CD14-positive monocyte (primary cell): ENCODE results near the gene MIPOL1. TPM values are rescaled to one million over a fixed set of nuclear protein-coding genes. Genes with fewer than 3 reads are reported as not detected.

Experiments
- DNase-seq, 3 donors: peaks; one replicate each; pipeline ENCODE4 v3.0.0-alpha.2; 2011 to 2022
- H2AFZ ChIP-seq: 2 replicates; pipeline ENCODE4 v1.6.0; 2012; ENCODE audit warnings: mild to moderate bottlenecking, low read depth, low read length, inconsistent platforms; ENCODE audit not compliant: insufficient read depth, poor library complexity, severe bottlenecking
- H3K27ac ChIP-seq, 2 donors: 1 replicate in 1 of 2; 2 replicates in 1 of 2; pipeline ENCODE4 v1.5.1; 2012 to 2013; ENCODE audit warnings: low read length in 2 of 2, control low read depth in 1 of 2, inconsistent platforms in 1 of 2, low read depth in 1 of 2, mild to moderate bottlenecking in 1 of 2
- H3K27me3 ChIP-seq, 2 donors: one replicate each; pipeline versions ENCODE4 v1.6.0 to v1.6.1; 2011 to 2013; ENCODE audit warnings: low read length in 2 of 2; ENCODE audit not compliant: control insufficient read depth in 2 of 2, insufficient read depth in 2 of 2
- H3K36me3 ChIP-seq, 2 donors: replicated peaks in 1 of 2; 1 replicate in 1 of 2; 2 replicates in 1 of 2; pipeline versions ENCODE4 v1.5.1 to v1.6.1; 2012 to 2013; ENCODE audit warnings: low read length in 2 of 2, control low read depth in 1 of 2, inconsistent platforms in 1 of 2, mild to moderate bottlenecking in 1 of 2; ENCODE audit not compliant: insufficient read depth in 2 of 2, control insufficient read depth in 1 of 2
- H3K4me1 ChIP-seq, 2 donors: 1 replicate in 1 of 2; 2 replicates in 1 of 2; pipeline versions ENCODE4 v1.5.1 to v1.6.1; 2012 to 2013; ENCODE audit warnings: low read length in 2 of 2, control low read depth in 1 of 2, inconsistent platforms in 1 of 2, mild to moderate bottlenecking in 1 of 2, moderate library complexity in 1 of 2; ENCODE audit not compliant: insufficient read depth in 2 of 2, control insufficient read depth in 1 of 2
- H3K4me2 ChIP-seq: replicated peaks from 2 replicates; pipeline ENCODE3; 2012; ENCODE audit warnings: low read length, moderate library complexity, mild to moderate bottlenecking; ENCODE audit not compliant: poor library complexity, severe bottlenecking; ENCODE audit errors: extremely low read depth
- H3K4me3 ChIP-seq, 3 experiments: fragments of 200-600 bp in 1 of 3; sonication (generic) in 1 of 3; replicated peaks in 1 of 3; 1 replicate in 2 of 3; 2 replicates in 1 of 3; pipeline ENCODE4 v1.5.1; 2011 to 2013; ENCODE audit warnings: low read length in 3 of 3, mild to moderate bottlenecking in 3 of 3, control low read depth in 2 of 3, low read depth in 2 of 3, inconsistent platforms in 1 of 3, moderate library complexity in 1 of 3
- H3K79me2 ChIP-seq: 2 replicates; pipeline ENCODE4 v1.6.0; 2012; ENCODE audit warnings: mild to moderate bottlenecking, control low read depth, inconsistent platforms, low read length, moderate library complexity; ENCODE audit not compliant: insufficient read depth
- H3K9ac ChIP-seq: 2 replicates; pipeline ENCODE4 v1.6.0; 2017; ENCODE audit warnings: low read length, mild to moderate bottlenecking; ENCODE audit not compliant: insufficient read depth, poor library complexity, severe bottlenecking
- H3K9me3 ChIP-seq, 2 donors: replicated peaks in 1 of 2; 1 replicate in 1 of 2; 2 replicates in 1 of 2; pipeline versions ENCODE4 v1.5.1 to v1.6.1; 2012 to 2013; ENCODE audit warnings: low read length in 2 of 2, control low read depth in 1 of 2; ENCODE audit not compliant: control insufficient read depth in 1 of 2, insufficient read depth in 1 of 2
- H4K20me1 ChIP-seq: 2 replicates; pipeline ENCODE4 v1.6.0; 2012; ENCODE audit warnings: mild to moderate bottlenecking, low read length, control low read depth, moderate library complexity; ENCODE audit not compliant: insufficient read depth
- H3K27ac Mint-ChIP-seq, 7 donors: one replicate each; pipeline ENCODE4 v1.8.0; 2020; ENCODE audit warnings: mild to moderate bottlenecking in 7 of 7, mixed read lengths in 7 of 7, moderate library complexity in 6 of 7, inconsistent platforms in 2 of 7
- H3K27me3 Mint-ChIP-seq, 3 donors: one replicate each; pipeline ENCODE4 v1.8.0; 2021 to 2022; ENCODE audit warnings: low read depth in 3 of 3, mild to moderate bottlenecking in 3 of 3, mixed read lengths in 3 of 3, moderate library complexity in 3 of 3, inconsistent platforms in 1 of 3
- H3K36me3 Mint-ChIP-seq, 2 donors: one replicate each; pipeline ENCODE4 v1.8.0; 2020; ENCODE audit warnings: mixed read lengths in 2 of 2, inconsistent platforms in 1 of 2, mild to moderate bottlenecking in 1 of 2
- H3K4me1 Mint-ChIP-seq: one replicate; pipeline ENCODE4 v1.8.0; 2020; ENCODE audit warnings: mild to moderate bottlenecking, mixed read lengths
- H3K4me3 Mint-ChIP-seq, 2 donors: one replicate each; pipeline ENCODE4 v1.8.0; 2020; ENCODE audit warnings: mild to moderate bottlenecking in 2 of 2, mixed read lengths in 2 of 2, moderate library complexity in 1 of 2
- H3K9me3 Mint-ChIP-seq, 7 donors: one replicate each; pipeline ENCODE4 v1.8.0; 2020 to 2022; ENCODE audit warnings: mixed read lengths in 7 of 7, mild to moderate bottlenecking in 6 of 7, moderate library complexity in 6 of 7, inconsistent platforms in 2 of 7
- WGBS: methylation state at CpG from one replicate; pipeline ENCODE4 v1.1.5; 2013; ENCODE audit warnings: missing lambda C conversion rate; ENCODE audit not compliant: insufficient coverage; 5-methylcytosine and 5-hydroxymethylcytosine counted together
- intact Hi-C, 2 donors: fragments of 100-400 bp; cut with micrococcal nuclease; formaldehyde crosslinking; loops; one replicate each; pipeline versions ENCODE4 v1.15.0 to v1.15.1; 2023
- polyA plus RNA-seq, 3 donors: library from polyadenylated mRNA; depleted of rRNA in 1 of 3; unstranded in 2 of 3; stranded (reverse) in 1 of 3; fragments of 300-500 nt in 2 of 3; fragments of >200 nt in 1 of 3; fragmentation: Illumina TruSeq in 2 of 3; gene quantifications; 1 replicate in 2 of 3; 2 replicates in 1 of 3; pipeline ENCODE4 v1.2.3, GENCODE V29; 2012 to 2021
- TF ChIP-seq, protein P1 (sequence below): fragments of 200-600 bp; IDR thresholded peaks from one replicate; pipeline ENCODE4 v1.8.0; 2022; ENCODE audit warnings: antibody characterized with exemption, mild to moderate bottlenecking

MIPOL1 gene
- polyA plus RNA-seq, 3 donors = not detected

DNA sequence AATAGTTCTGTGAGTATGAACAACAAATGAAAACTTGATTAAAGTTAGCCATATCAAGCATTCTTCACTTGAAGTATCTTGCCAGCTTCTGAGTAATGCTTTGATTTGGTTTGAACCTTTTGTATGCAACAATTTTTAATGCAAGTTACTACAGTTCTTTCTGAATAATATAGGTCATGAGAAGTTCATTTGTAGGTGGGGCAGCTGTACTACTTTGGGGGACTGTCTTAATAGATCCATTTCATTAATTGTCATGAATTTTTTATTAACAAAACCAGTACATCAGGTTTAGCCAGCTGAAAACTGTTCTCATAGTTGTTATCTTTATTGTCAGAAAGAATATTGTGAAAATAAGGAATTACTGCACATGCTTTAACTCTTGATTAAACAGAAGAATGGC is 254.6 kb downstream of the MIPOL1 start:
- Histone ChIP-seq H3K4me3 (no peak overlapping the region), H2AFZ (no peak overlapping the region), H3K9me3 (no peaks in the 10 kb centered on the region), H3K4me1 (no peaks in the 10 kb centered on the region), H3K27me3 (no peaks in the 10 kb centered on the region), H3K36me3 (no peaks in the 10 kb centered on the region), H3K27ac (no peak overlapping the region), H4K20me1 (no peaks in the 10 kb centered on the region), H3K79me2 (no peaks in the 10 kb centered on the region), H3K4me2 (no peak overlapping the region), H3K9ac (no peak overlapping the region)
- no peak overlapping the region for H3K4me3 Mint-ChIP-seq
- H3K9me3 Mint-ChIP-seq = peaks cover 0 to 6% (median 3%) of the 10 kb centered on the region in 7 donors
- intact Hi-C loops = no loop called here
- no peaks in the 10 kb centered on the region for H3K36me3 Mint-ChIP-seq
- H3K27ac Mint-ChIP-seq = no peak overlapping the region
- DNase-seq = no peak
- TF ChIP-seq, protein P1, sequence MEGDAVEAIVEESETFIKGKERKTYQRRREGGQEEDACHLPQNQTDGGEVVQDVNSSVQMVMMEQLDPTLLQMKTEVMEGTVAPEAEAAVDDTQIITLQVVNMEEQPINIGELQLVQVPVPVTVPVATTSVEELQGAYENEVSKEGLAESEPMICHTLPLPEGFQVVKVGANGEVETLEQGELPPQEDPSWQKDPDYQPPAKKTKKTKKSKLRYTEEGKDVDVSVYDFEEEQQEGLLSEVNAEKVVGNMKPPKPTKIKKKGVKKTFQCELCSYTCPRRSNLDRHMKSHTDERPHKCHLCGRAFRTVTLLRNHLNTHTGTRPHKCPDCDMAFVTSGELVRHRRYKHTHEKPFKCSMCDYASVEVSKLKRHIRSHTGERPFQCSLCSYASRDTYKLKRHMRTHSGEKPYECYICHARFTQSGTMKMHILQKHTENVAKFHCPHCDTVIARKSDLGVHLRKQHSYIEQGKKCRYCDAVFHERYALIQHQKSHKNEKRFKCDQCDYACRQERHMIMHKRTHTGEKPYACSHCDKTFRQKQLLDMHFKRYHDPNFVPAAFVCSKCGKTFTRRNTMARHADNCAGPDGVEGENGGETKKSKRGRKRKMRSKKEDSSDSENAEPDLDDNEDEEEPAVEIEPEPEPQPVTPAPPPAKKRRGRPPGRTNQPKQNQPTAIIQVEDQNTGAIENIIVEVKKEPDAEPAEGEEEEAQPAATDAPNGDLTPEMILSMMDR = no peak
- H3K27me3 Mint-ChIP-seq = no peaks in the 10 kb centered on the region
- no peaks in the 10 kb centered on the region for H3K4me1 Mint-ChIP-seq

DNA sequence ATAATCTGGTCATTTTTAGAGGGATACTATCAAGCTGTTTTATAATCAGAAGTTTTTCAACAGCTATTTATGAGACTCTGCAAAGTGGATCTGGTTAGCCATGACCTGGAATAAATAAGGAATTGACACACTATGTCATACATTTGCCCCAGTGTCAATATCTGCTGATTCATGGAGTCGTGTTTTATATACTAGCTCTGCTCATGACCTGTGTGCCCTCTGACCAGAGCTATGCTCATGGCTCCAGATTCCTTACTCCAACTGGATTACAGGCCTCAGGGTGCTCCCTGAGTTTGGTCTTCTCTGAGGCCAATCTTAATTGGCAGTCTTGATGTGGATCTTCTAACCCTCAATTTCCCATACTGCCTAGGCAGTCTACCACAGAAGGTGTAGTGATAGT is 256.2 kb downstream of the MIPOL1 start:
- H3K36me3 ChIP-seq = no peaks in the 10 kb centered on the region
- Mint-ChIP-seq H3K36me3 (no peaks in the 10 kb centered on the region), H3K27ac (no peak overlapping the region), H3K9me3 (peaks cover 0 to 7% (median 4%) of the 10 kb centered on the region in 7 donors), H3K4me3 (no peak overlapping the region), H3K4me1 (no peaks in the 10 kb centered on the region), H3K27me3 (no peaks in the 10 kb centered on the region)
- no peaks in the 10 kb centered on the region for H3K79me2 ChIP-seq
- no peaks in the 10 kb centered on the region for H3K4me1 ChIP-seq
- no peak overlapping the region for H3K4me3 ChIP-seq
- DNase-seq = no peak
- no peak overlapping the region for H3K4me2 ChIP-seq
- no peaks in the 10 kb centered on the region for H3K9me3 ChIP-seq
- H3K27ac ChIP-seq = no peak overlapping the region
- no peaks in the 10 kb centered on the region for H3K27me3 ChIP-seq
- H3K9ac ChIP-seq = no peak overlapping the region
- intact Hi-C loops = no loop called here
- WGBS = 86% methylated on average over 1 of the region's 1 CpG
- H2AFZ ChIP-seq = no peak overlapping the region
- H4K20me1 ChIP-seq = no peaks in the 10 kb centered on the region
- TF ChIP-seq, protein P1 = no peak
